HFF-Myc (cell line): ENCODE data around the gene CUEDC1.

Source experiments
- DNase-seq: peaks from one replicate; pipeline ENCODE4 v3.0.0-alpha.2; 2011; ENCODE audit warnings: low read depth; ENCODE audit errors: extremely low read depth
- H3K4me3 ChIP-seq: replicated peaks from 2 replicates; pipeline ENCODE4 v1.5.1; 2011; ENCODE audit warnings: low read depth, mild to moderate bottlenecking, control low read depth, low read length
- TF ChIP-seq, protein P1 (sequence below): IDR thresholded peaks from 2 replicates; pipeline ENCODE4 v1.5.1; 2012; ENCODE audit warnings: mild to moderate bottlenecking, low read depth, low read length, control low read depth; ENCODE audit errors: missing control alignments

The CUEDC1 gene

GRCh38 chr17:57915544-57915943 is 39.7 kb downstream of the CUEDC1 start:
- H3K4me3 ChIP-seq = no peak overlapping the region
- DNase-seq = no peak
- TF ChIP-seq, protein P1, sequence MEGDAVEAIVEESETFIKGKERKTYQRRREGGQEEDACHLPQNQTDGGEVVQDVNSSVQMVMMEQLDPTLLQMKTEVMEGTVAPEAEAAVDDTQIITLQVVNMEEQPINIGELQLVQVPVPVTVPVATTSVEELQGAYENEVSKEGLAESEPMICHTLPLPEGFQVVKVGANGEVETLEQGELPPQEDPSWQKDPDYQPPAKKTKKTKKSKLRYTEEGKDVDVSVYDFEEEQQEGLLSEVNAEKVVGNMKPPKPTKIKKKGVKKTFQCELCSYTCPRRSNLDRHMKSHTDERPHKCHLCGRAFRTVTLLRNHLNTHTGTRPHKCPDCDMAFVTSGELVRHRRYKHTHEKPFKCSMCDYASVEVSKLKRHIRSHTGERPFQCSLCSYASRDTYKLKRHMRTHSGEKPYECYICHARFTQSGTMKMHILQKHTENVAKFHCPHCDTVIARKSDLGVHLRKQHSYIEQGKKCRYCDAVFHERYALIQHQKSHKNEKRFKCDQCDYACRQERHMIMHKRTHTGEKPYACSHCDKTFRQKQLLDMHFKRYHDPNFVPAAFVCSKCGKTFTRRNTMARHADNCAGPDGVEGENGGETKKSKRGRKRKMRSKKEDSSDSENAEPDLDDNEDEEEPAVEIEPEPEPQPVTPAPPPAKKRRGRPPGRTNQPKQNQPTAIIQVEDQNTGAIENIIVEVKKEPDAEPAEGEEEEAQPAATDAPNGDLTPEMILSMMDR = no peak

- no peak for DNase-seq
- H3K4me3 ChIP-seq = no peak overlapping the region
- TF ChIP-seq, protein P1 = no peak
Observed at GRCh38 chr17:57914273-57915142, 40.7 kb downstream of the CUEDC1 start.

GRCh38 chr17:57913575-57914272 is 41.5 kb downstream of the CUEDC1 start:
- TF ChIP-seq, protein P1 = no peak
- no peak overlapping the region for H3K4me3 ChIP-seq
- no peak for DNase-seq

DNA sequence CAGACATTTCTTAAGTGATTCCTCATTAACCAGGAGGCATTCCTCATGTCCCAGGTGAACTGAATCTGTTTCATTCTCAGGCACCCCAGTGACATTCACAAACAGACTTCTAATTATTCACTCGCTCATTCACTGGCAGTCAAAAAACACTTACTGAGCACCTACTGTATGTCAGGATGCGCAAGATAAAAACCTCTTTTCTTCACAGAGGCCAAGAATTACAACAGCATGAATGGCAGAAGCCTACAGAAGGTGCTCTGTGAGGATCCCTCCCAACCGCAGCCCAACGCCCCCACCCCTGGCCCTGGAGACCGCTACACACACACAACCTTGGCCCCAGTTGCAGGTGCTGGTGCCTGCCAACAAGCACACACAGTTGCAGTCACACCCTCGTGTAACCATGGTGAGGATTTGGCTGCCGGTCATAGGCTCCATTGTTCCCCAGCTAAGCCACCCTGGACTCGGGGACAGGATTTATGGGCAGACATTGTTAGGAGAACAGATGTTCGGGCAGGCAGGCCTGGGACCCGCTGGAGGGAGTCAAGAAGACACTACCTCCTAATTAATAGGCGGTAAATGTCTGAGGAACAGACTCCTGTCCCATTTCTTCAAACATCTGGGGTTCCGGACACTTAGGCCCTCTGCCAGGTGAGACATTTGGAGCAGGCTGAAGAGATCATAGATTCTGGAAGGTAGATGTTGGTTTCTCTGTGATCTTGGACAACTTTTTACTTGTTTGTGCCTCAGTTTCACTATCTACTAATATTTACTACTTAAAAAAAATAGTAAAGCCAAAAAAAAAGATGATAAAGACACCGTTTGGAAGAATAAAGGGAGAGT is 43.2 kb downstream of the CUEDC1 start:
- DNase-seq = peak; percentile 77
- TF ChIP-seq, protein P1 = no peak
- H3K4me3 ChIP-seq = no peak overlapping the region

GRCh38 chr17:57910462-57911420 is 44.5 kb downstream of the CUEDC1 start:
- TF ChIP-seq, protein P1 = no peak
- no peak overlapping the region for H3K4me3 ChIP-seq
- DNase-seq = no peak
